ENCODE results near the gene CACNB4.
"Not testable (repeated sequence)": the region's sequence is repeated elsewhere in the genome, so short reads cannot be mapped to it uniquely, and the experiment has no call there.

Gene CACNB4

GRCh38 chr2:152019732-152020131 lies 79.1 kb downstream of the CACNB4 start:
- no peak for DNase-seq (ENCODE audit: low read depth)

- DNase-seq (ENCODE audit: low read depth): no peak
Observed at GRCh38 chr2:152016181-152017120, 82.4 kb downstream of the CACNB4 start.

- no peak for DNase-seq (ENCODE audit: low read depth)
Observed at GRCh38 chr2:152015552-152015951, 83.3 kb downstream of the CACNB4 start.

GRCh38 chr2:152012697-152013096 lies 86.1 kb downstream of the CACNB4 start:
- DNase-seq (ENCODE audit: low read depth): no peak

- DNase-seq (ENCODE audit: low read depth): no peak
Observed at GRCh38 chr2:152011724-152012123, 87.1 kb downstream of the CACNB4 start.

- DNase-seq (ENCODE audit: low read depth): no peak
Observed at GRCh38 chr2:152005607-152006006, 93.2 kb downstream of the CACNB4 start.

GRCh38 chr2:152003283-152003682 lies 95.6 kb downstream of the CACNB4 start:
- DNase-seq (ENCODE audit: low read depth): not testable (repeated sequence)

- DNase-seq (ENCODE audit: low read depth): no peak
Observed at GRCh38 chr2:151999053-151999452, 99.8 kb downstream of the CACNB4 start.

- no peak for DNase-seq (ENCODE audit: low read depth)
Observed at GRCh38 chr2:151996243-151997003, 102.4 kb downstream of the CACNB4 start.

- DNase-seq (ENCODE audit: low read depth): no peak
Observed at GRCh38 chr2:151995161-151995557, 103.7 kb downstream of the CACNB4 start.

- DNase-seq (ENCODE audit: low read depth): not testable (repeated sequence)
Observed at GRCh38 chr2:151994178-151994577, 104.7 kb downstream of the CACNB4 start.

GRCh38 chr2:151991010-151991409 lies 107.8 kb downstream of the CACNB4 start:
- no peak for DNase-seq (ENCODE audit: low read depth)

- no peak for DNase-seq (ENCODE audit: low read depth)
Observed at GRCh38 chr2:151989378-151989777, 109.5 kb downstream of the CACNB4 start.

GRCh38 chr2:151987484-151987883 lies 111.4 kb downstream of the CACNB4 start:
- DNase-seq (ENCODE audit: low read depth): no peak

GRCh38 chr2:151984424-151985083 lies 114.3 kb downstream of the CACNB4 start:
- no peak for DNase-seq (ENCODE audit: low read depth)

- no peak for DNase-seq (ENCODE audit: low read depth)
Observed at GRCh38 chr2:151983221-151983620, 115.6 kb downstream of the CACNB4 start.

- DNase-seq (ENCODE audit: low read depth): no peak
Observed at GRCh38 chr2:151981886-151982285, 117.0 kb downstream of the CACNB4 start.

- no peak for DNase-seq (ENCODE audit: low read depth)
Observed at GRCh38 chr2:151979694-151980093, 119.2 kb downstream of the CACNB4 start.

- DNase-seq (ENCODE audit: low read depth): no peak
Observed at GRCh38 chr2:151978709-151979108, 120.1 kb downstream of the CACNB4 start.

GRCh38 chr2:151977631-151978030 lies 121.2 kb downstream of the CACNB4 start:
- no peak for DNase-seq (ENCODE audit: low read depth)

- no peak for DNase-seq (ENCODE audit: low read depth)
Observed at GRCh38 chr2:151976945-151977353, 121.9 kb downstream of the CACNB4 start.

Measured in HS-5 (cell line).